Osteocyte (in vitro differentiated cells): ENCODE measurements around the gene FAM20C. TPM values are rescaled to one million over a fixed set of nuclear protein-coding genes. Genes with fewer than 3 reads are reported as not detected.
"Not testable (repeated sequence)": the region's sequence is repeated elsewhere in the genome, so short reads cannot be mapped to it uniquely, and the experiment has no call there.

Experiments
- DNase-seq: peaks from one replicate; pipeline ENCODE4 v3.0.0; 2021; ENCODE audit warnings: mixed read lengths; ENCODE audit not compliant: unreplicated experiment; ENCODE audit errors: extremely low spot score
- H3K27ac Mint-ChIP-seq: one replicate; pipeline ENCODE4 v1.8.0; 2021; ENCODE audit warnings: mild to moderate bottlenecking, mixed read lengths; ENCODE audit not compliant: unreplicated experiment
- H3K27me3 Mint-ChIP-seq: one replicate; pipeline ENCODE4 v1.8.0; 2021; ENCODE audit warnings: mixed read lengths; ENCODE audit not compliant: unreplicated experiment
- H3K36me3 Mint-ChIP-seq: one replicate; pipeline ENCODE4 v1.8.0; 2021; ENCODE audit warnings: mixed read lengths; ENCODE audit not compliant: unreplicated experiment
- H3K4me1 Mint-ChIP-seq: one replicate; pipeline ENCODE4 v1.8.0; 2021; ENCODE audit warnings: mixed read lengths; ENCODE audit not compliant: unreplicated experiment
- H3K4me3 Mint-ChIP-seq: one replicate; pipeline ENCODE4 v1.8.0; 2021; ENCODE audit warnings: mild to moderate bottlenecking, moderate library complexity, mixed read lengths; ENCODE audit not compliant: unreplicated experiment
- H3K9me3 Mint-ChIP-seq: one replicate; pipeline ENCODE4 v1.8.0; 2021; ENCODE audit warnings: mixed read lengths; ENCODE audit not compliant: unreplicated experiment
- total RNA-seq: library from RNA; stranded (reverse); gene quantifications from 2 replicates; pipeline ENCODE4 v1.2.1, GENCODE V29; 2021
- TF ChIP-seq, protein P1 (sequence below): fragments of 200-600 bp; sonication (generic); IDR thresholded peaks from 2 replicates; pipeline ENCODE4 v1.5.0; 2021; ENCODE audit warnings: antibody characterized with exemption, mild to moderate bottlenecking, moderate library complexity

The FAM20C gene
- total RNA-seq, 1 donor from 2014 or later, result 143 TPM

DNA sequence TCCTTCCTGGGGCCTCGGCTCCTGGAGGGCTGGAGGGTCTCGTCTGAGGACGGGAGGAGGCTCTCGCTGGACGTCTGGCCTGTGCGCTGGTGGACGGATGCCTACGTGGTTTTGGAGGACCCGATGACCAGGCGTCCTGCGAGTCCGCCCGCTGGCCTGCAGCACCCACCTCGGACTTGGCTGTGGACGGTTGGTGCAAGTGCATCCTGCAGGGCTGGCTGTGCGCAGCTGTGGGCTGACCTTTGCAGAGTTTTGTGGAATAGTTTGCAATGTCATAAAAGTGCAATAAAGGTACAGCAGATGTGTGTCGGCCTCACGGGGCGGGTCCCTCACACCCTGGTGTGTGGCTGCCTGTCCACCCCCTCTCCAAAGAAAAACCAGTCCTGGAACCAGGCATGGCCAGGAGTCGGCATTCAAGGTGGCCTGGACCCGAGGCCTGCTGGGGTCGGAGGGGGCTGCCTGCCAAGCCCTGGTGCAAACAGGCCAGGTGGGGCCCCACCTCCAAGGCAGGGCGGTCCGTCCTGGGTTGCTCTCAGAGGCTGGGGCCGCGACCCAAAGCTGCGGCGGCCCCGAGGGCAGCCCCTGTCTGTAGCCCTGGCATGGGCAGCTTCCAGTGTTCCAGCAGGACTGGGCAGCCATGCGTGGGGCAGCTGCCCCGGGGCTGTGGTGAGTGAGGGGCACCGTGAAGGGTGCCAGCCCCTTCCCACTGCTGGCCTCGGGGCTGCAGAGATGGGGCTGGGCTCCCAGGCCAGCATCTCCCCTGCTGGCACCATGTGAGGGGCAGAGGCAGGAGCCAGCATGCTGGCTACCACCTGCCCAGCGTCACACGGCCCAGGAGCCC, 68.3 kb downstream of the FAM20C start:
- Mint-ChIP-seq H3K27me3 (no peaks in the 10 kb centered on the region), H3K4me3 (no peak overlapping the region), H3K9me3 (no peaks in the 10 kb centered on the region), H3K4me1 (no peaks in the 10 kb centered on the region), H3K27ac (no peak overlapping the region), H3K36me3 (peaks cover 39% of the 10 kb centered on the region)
- TF ChIP-seq, protein P1, sequence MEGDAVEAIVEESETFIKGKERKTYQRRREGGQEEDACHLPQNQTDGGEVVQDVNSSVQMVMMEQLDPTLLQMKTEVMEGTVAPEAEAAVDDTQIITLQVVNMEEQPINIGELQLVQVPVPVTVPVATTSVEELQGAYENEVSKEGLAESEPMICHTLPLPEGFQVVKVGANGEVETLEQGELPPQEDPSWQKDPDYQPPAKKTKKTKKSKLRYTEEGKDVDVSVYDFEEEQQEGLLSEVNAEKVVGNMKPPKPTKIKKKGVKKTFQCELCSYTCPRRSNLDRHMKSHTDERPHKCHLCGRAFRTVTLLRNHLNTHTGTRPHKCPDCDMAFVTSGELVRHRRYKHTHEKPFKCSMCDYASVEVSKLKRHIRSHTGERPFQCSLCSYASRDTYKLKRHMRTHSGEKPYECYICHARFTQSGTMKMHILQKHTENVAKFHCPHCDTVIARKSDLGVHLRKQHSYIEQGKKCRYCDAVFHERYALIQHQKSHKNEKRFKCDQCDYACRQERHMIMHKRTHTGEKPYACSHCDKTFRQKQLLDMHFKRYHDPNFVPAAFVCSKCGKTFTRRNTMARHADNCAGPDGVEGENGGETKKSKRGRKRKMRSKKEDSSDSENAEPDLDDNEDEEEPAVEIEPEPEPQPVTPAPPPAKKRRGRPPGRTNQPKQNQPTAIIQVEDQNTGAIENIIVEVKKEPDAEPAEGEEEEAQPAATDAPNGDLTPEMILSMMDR, result no peak
- no peak for DNase-seq

DNA sequence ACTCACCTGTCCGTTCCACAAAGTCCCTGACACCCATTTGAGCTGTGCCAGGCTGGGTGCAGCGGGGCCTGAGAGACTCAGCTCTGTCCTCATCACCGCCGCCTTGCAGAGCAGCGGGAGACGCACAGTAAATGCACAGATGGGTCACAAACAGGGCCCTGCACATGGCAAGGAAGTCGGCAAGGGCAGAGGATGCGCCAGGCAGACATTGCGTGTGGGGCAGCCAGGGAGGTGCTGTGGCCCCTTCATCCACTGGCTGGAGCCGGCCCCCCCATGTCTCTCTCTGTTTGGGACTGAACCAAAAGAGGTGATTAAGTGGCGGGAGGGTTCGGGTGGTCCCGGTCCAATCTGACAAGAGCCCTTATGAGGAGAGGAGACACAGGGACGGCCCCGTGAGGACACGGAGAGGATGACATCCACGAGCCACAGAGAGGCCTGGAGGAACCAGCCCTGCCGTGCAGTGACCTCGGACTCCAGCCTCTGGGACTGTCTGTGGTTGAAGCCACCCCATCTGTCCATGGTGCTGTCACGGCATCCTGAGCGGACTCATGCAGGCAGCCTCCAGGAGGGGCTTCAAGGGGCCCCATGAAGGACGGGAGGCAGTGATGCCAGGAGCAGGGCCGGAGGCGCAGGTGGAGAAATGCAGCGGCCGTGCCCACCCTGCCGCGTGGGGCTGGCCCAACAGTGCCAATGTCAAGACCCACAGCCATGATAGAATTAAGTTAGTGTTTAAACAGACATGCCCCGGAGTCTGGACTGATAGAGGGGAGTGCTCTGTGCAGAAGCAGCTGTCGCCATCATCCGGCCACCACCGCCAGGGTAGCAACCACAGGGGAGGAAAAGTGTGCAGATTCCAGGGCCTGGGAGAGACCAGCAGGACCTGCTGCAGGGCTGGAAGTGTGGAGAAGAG, 69.2 kb downstream of the FAM20C start:
- TF ChIP-seq, protein P1, result no peak
- H3K27me3 Mint-ChIP-seq, result no peaks in the 10 kb centered on the region
- H3K9me3 Mint-ChIP-seq, result no peaks in the 10 kb centered on the region
- peaks cover 36% of the 10 kb centered on the region for H3K36me3 Mint-ChIP-seq
- no peak overlapping the region for H3K4me3 Mint-ChIP-seq
- H3K4me1 Mint-ChIP-seq, result no peaks in the 10 kb centered on the region
- no peak for DNase-seq
- peak overlapping the region; percentile 47 for H3K27ac Mint-ChIP-seq

- Mint-ChIP-seq H3K4me1 (no peaks in the 10 kb centered on the region), H3K36me3 (peaks cover 33% of the 10 kb centered on the region)
- TF ChIP-seq, protein P1, result no peak
Measured at GRCh38 chr7:262251-262572, 69.8 kb downstream of the FAM20C start.

DNA sequence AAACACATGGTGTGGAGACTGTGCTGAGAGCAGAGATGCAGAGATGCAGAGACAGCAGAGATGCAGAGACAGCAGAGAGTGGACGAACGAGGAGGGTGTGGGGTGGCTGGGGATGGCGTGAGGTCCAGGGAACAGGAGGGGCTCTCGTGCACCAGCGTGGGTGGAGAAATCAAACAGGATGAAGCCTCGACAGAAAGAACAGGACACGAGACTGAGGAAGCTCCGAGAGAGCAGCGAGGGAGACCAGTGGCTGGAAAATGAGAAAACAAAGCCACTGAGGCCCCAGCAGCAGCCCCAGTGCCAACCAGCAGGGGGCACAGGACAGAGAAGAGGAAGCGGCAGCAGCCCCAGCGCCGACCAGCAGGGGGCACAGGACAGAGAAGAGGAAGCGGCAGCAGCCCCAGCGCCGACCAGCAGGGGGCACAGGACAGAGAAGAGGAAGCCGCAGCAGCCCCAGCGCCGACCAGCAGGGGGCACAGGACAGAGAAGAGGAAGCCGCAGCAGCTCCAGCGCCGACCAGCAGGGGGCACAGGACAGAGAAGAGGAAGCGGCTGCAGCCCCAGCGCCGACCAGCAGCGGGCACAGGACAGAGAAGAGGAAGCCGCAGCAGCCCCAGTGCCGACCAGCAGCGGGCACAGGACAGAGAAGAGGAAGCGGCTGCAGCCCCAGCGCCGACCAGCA, 70.4 kb downstream of the FAM20C start:
- H3K9me3 Mint-ChIP-seq, result not testable (repeated sequence)

More at GRCh38 chr7:262251-262572, 69.8 kb downstream of the FAM20C start:
- Mint-ChIP-seq H3K27me3 (no peaks in the 10 kb centered on the region), H3K9me3 (no peaks in the 10 kb centered on the region), H3K27ac (peak overlapping the region; percentile 47), H3K4me3 (no peak overlapping the region)
- no peak for DNase-seq

More for the DNA sequence above, 70.4 kb downstream of the FAM20C start:
- not testable (repeated sequence) for H3K4me1 Mint-ChIP-seq, H3K27me3 Mint-ChIP-seq, DNase-seq, H3K4me3 Mint-ChIP-seq
- Mint-ChIP-seq H3K36me3 (peaks cover 33% of the 10 kb centered on the region), H3K27ac (peak overlapping the region; percentile 47)
- TF ChIP-seq, protein P1, result peak; percentile 51
